HG03108 (cell line): ENCODE measurements around the gene FBXL17.

Experiments used
- ATAC-seq: cut with Tn5 transposase; IDR thresholded peaks from one replicate; pipeline ENCODE4 v1.9.1; 2021; ENCODE audit warnings: moderate library complexity; ENCODE audit not compliant: unreplicated experiment

The FBXL17 gene

GRCh38 chr5:107929080-107929479, 452.8 kb downstream of the FBXL17 start:
- no peak for ATAC-seq

- no peak for ATAC-seq
These were observed 455.8 kb downstream of the FBXL17 start for GRCh38 chr5:107926121-107926520.

DNA sequence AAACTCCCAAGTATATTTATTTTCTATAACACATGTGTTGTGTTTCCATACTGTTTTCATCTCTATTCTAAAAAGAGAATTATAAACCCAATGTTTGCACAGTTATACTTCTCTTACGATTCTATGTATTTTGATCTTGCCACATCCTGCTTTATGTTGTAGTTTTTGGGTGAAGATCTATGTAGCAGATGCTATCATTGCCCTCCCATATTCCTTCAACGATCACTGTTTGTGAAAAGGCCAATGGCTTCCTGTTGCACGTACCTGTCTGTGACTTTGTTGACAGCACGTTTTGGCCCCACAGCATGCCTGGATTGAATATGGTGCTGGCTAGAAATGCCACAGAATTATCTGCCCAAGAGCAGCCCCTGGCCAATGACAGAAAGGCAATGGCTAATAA, 456.7 kb downstream of the FBXL17 start:
- no peak for ATAC-seq

DNA sequence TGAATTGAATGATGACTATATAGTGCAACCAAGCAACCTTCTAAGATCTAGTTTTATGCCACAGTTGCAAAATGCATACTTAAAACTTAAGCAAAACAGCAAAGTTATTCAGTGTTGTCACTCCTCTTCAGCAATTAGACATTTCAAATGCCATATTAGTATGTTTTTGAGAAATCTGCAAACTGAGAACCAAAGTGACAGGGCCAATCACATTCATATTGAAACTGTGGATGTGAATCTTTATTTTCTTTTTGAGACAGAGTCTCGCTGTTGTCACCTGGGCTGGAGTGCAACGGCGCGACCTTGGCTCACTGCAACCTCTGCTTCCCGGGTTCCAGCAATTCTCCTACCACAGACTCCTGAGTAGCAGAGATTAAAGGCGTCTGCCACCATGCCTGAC, 461.9 kb downstream of the FBXL17 start:
- no peak for ATAC-seq

GRCh38 chr5:107919361-107919760, 462.5 kb downstream of the FBXL17 start:
- no peak for ATAC-seq

GRCh38 chr5:107917983-107918382, 463.9 kb downstream of the FBXL17 start:
- no peak for ATAC-seq

- no peak for ATAC-seq
These were observed 464.9 kb downstream of the FBXL17 start for GRCh38 chr5:107916731-107917725.

DNA sequence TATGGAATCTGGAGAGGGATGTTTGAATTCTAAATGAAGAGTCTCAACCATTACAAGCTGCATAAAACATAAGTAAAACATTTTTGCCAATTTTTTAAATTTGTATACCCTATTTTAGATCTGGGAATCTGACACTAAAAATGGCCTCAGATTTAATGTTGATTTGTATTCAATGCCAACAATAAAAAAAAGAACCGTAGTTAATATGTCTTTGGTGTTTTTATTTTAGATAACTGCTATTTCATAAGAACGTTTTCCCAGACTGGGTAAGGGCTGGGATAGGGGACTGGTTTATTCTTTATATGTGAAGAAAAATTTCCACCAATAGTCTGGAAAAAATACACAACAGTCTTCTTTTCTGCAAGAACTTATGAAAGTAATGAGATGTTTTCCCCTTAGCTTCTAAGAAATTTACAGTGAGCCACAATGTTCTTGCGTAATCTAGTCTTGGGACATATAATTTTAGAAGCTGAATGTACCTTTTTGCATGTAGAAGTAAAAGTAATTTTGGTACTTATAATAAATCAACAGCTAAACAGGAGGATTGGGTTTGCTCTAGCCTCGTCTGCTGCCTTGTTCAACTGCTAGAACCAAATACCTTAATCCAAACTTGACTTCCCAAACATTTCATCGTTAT, 466.6 kb downstream of the FBXL17 start:
- no peak for ATAC-seq

GRCh38 chr5:107913494-107913893, 468.4 kb downstream of the FBXL17 start:
- no peak for ATAC-seq

DNA sequence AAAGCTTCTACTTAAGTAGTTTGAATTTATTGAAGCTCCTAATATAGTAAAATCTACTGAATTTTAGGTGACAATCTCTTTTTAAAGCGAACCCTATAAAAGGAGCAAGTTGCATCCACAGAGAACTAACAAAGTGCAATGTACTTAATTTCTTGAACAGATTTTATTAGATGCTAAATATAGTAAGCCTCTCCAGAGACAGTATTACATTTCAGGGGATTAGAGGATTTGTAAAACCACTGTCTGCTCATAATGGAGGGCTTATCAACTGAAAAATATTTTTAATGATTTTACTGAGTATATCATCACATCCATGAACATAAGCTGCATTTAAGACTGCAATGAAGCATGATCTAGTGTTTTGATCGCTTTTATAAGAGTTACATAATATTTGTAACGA, 481.2 kb downstream of the FBXL17 start:
- ATAC-seq = no peak

- no peak for ATAC-seq
These were observed 487.5 kb downstream of the FBXL17 start for GRCh38 chr5:107894361-107894760.

DNA sequence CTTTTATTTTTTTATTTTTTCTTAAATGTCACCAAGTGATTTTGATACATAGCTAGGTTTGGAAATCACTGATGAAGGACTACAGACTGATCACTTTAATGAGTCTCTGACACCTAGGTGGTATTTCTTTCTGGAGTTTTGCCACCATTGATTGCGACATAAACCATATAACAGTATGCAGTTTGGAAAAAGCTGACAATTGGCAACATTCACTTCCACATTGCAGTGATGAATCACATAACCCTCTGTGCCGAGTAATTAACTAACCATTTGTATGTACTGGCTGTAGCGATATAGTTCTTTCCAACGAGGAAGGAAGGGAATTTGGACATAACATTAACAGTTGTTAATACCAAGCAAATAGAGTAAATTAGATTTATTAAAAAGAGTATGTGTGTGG, 488.3 kb downstream of the FBXL17 start:
- ATAC-seq = no peak

DNA sequence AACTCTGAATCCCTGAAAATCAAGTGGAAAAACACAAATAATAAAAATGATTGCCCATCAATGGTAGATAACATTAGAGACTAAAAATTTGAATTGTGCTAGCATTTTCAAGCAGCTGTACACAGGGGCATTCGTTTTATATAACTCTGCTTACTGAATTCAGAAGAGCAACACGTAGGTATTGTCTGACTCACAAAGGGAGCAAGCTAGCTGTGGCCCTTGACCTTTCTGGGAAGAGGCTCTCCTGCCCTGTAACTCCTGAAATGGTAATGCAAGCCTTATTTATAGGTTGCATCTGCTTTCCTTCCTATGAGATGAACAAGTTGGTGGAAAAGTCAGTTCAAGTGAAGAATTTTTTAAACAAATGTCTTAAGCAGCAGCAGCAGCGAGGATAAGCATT, 492.5 kb downstream of the FBXL17 start:
- no peak for ATAC-seq

DNA sequence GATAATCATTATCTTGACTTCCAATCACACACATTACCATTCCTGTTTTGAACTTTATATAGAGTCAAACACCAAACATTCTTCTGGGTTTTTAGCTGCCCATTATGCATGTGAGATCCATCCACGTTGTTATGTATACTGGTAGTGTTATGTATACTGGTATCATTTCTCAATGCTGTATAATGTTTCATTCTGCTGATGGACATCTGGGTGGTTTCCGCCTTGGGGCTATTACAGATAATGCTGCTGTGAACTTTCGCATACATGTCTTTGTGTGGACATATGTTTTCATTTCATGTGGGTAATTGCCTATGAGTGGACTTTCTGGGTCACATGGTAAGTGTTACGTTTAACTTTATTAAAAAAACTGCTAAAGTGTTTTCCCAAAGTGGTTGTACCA, 493.4 kb downstream of the FBXL17 start:
- no peak for ATAC-seq

- ATAC-seq = no peak
These were observed 494.5 kb downstream of the FBXL17 start for GRCh38 chr5:107887166-107887943.

DNA sequence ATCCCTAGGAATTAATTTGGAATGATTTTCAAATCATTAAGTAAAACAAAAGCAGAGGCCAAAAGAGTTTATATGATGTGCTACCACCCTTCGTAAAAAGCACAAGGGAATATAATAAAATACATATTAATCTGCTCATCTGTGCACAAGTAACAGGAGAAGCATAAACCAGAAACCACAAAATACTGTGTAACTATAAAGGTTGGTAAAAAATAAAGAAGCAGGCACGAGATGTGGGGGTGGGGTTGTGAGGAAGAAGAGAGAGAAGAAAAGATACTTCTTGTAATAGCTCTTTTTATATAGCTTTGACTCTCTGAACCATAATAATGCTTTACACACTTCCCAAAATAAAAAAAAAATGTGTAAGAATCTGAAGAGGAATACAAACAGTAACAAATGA, 496.3 kb downstream of the FBXL17 start:
- ATAC-seq = no peak

- ATAC-seq = no peak
These were observed 497.0 kb downstream of the FBXL17 start for GRCh38 chr5:107884871-107885270.

- ATAC-seq = no peak
These were observed 503.2 kb downstream of the FBXL17 start for GRCh38 chr5:107878661-107879060.

- no peak for ATAC-seq
These were observed 505.0 kb downstream of the FBXL17 start for GRCh38 chr5:107876906-107877305.

DNA sequence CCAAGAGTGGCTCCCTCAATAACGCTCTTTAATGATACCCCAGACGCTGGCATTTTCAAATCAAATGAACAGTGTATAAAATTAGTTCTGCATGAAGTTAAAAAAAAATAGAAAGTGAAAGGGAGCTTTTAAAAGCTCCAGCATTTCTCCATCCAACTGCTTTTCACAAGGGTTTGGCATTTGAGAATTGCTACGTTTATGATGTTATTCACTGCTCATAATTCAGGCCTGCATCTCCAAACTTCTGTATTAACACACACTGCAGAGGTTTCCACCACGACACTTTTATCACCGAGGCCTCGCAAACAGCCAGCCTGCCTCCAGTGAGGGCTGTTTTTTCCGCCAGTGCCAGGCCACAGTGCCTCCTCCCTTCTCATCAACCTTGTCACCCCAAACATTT, 505.6 kb downstream of the FBXL17 start:
- no peak for ATAC-seq

- ATAC-seq = no peak
These were observed 506.1 kb downstream of the FBXL17 start for GRCh38 chr5:107875833-107876232.
